K562 (cell line): ENCODE measurements around the gene GNAT2. TPM values are rescaled to one million over a fixed set of nuclear protein-coding genes. Genes with fewer than 3 reads are reported as not detected.

ENCODE experiments used
- polyA plus RNA-seq, 8 experiments: library from polyadenylated mRNA; depleted of rRNA in 4 of 8; stranded (reverse) in 5 of 8; unstranded in 3 of 8; fragments of >200 nt; fragmentation: Nextera tagmentation in 2 of 8; fragmentation: Illumina TruSeq in 1 of 8; extraction: Ambion mirVana in 2 of 8; extraction: Trizol in 1 of 8; gene quantifications; 2 replicates each; pipeline versions ENCODE4 v1.2.1 to v1.2.3, GENCODE V29; 2011 to 2014; ENCODE audit warnings: inconsistent platforms in 1 of 8, missing spikeins in 1 of 8
- total RNA-seq, 7 experiments: library from RNA; depleted of rRNA in 6 of 7; stranded (reverse); fragments of >200 nt in 6 of 7; fragmentation: Illumina TruSeq in 2 of 7; extraction: Trizol in 2 of 7; gene quantifications; 2 replicates each; pipeline versions ENCODE4 v1.2.1 to v1.2.3, GENCODE V29; 2011 to 2021; ENCODE audit warnings: low replicate concordance in 1 of 7
- TF ChIP-seq, protein P1 (sequence below): fragments of 250-450 bp; sonication (Bioruptor Pico); IDR thresholded peaks from 2 replicates; pipeline ENCODE4 v1.4.0; 2020; ENCODE audit warnings: mild to moderate bottlenecking, moderate library complexity
- TF ChIP-seq, protein P2 (sequence below): fragments of 200-800 bp; sonication (Bioruptor generic); IDR thresholded peaks from 2 replicates; pipeline ENCODE4 v1.6.1; 2016; ENCODE audit warnings: missing genetic modification characterization, missing compliant biosample characterization

GNAT2 gene
- total and polyA plus RNA-seq, 9 of the 15 experiments (the other 6 are each of a cell fraction or from before 2014, with no cell fraction given) = 0.06 to 0.52 (median 0.24) TPM; not detected in 1

DNA sequence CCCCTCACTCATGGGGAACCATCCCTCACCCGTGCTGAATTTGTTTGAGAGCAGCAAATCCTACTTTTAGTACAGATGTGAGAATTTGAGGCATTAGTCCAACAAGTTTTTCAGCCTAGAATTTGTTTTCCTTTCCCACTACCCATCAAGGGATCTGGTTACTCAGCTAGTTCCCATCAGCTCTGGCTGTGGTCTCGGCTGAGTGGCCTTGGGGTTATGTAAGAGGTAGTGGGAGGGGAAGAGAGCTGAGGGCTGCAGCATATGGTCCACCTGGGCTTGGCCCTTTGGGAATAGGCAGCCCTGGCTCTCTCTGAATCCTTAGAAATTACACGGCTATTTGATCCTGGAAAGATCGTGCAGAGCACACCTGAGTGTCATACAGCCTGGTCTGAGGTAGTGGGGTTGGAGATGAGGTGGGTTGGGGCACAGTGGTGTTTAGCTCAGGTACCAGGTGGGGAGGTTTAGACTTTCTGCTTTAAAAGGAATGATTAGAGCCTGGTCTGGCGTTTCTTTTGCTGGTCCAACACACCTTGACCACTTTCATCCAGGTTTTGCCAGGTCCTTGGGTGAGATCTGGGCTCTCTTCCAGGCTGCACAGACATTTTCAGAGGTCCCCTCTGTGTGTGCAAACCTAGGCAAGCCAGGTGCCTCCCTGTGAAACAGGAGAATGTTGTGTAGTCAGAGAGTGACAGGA, 40.7 kb upstream of the GNAT2 start (continued):
- TF ChIP-seq, protein P1, sequence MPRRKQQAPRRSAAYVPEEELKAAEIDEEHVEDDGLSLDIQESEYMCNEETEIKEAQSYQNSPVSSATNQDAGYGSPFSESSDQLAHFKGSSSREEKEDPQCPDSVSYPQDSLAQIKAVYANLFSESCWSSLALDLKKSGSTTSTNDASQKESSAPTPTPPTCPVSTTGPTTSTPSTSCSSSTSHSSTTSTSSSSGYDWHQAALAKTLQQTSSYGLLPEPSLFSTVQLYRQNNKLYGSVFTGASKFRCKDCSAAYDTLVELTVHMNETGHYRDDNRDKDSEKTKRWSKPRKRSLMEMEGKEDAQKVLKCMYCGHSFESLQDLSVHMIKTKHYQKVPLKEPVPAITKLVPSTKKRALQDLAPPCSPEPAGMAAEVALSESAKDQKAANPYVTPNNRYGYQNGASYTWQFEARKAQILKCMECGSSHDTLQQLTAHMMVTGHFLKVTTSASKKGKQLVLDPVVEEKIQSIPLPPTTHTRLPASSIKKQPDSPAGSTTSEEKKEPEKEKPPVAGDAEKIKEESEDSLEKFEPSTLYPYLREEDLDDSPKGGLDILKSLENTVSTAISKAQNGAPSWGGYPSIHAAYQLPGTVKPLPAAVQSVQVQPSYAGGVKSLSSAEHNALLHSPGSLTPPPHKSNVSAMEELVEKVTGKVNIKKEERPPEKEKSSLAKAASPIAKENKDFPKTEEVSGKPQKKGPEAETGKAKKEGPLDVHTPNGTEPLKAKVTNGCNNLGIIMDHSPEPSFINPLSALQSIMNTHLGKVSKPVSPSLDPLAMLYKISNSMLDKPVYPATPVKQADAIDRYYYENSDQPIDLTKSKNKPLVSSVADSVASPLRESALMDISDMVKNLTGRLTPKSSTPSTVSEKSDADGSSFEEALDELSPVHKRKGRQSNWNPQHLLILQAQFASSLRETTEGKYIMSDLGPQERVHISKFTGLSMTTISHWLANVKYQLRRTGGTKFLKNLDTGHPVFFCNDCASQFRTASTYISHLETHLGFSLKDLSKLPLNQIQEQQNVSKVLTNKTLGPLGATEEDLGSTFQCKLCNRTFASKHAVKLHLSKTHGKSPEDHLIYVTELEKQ (CRISPR knock-in tag) = no peak
- TF ChIP-seq, protein P2, sequence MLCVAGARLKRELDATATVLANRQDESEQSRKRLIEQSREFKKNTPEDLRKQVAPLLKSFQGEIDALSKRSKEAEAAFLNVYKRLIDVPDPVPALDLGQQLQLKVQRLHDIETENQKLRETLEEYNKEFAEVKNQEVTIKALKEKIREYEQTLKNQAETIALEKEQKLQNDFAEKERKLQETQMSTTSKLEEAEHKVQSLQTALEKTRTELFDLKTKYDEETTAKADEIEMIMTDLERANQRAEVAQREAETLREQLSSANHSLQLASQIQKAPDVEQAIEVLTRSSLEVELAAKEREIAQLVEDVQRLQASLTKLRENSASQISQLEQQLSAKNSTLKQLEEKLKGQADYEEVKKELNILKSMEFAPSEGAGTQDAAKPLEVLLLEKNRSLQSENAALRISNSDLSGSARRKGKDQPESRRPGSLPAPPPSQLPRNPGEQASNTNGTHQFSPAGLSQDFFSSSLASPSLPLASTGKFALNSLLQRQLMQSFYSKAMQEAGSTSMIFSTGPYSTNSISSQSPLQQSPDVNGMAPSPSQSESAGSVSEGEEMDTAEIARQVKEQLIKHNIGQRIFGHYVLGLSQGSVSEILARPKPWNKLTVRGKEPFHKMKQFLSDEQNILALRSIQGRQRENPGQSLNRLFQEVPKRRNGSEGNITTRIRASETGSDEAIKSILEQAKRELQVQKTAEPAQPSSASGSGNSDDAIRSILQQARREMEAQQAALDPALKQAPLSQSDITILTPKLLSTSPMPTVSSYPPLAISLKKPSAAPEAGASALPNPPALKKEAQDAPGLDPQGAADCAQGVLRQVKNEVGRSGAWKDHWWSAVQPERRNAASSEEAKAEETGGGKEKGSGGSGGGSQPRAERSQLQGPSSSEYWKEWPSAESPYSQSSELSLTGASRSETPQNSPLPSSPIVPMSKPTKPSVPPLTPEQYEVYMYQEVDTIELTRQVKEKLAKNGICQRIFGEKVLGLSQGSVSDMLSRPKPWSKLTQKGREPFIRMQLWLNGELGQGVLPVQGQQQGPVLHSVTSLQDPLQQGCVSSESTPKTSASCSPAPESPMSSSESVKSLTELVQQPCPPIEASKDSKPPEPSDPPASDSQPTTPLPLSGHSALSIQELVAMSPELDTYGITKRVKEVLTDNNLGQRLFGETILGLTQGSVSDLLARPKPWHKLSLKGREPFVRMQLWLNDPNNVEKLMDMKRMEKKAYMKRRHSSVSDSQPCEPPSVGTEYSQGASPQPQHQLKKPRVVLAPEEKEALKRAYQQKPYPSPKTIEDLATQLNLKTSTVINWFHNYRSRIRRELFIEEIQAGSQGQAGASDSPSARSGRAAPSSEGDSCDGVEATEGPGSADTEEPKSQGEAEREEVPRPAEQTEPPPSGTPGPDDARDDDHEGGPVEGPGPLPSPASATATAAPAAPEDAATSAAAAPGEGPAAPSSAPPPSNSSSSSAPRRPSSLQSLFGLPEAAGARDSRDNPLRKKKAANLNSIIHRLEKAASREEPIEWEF (CRISPR knock-in tag) = no peak
